HepG2 (cell line): ENCODE measurements around the gene MGAT4D. TPM values are rescaled to one million over a fixed set of nuclear protein-coding genes. Genes with fewer than 3 reads are reported as not detected.

Experiments used
- CCDC6 ChIP-seq: sonication (generic); formaldehyde crosslinking; IDR thresholded peaks from 2 replicates; pipeline ENCODE4 v1.8.1; 2022; ENCODE audit warnings: mild to moderate bottlenecking, missing genetic modification reagents, moderate library complexity
- CENPX ChIP-seq: sonication (generic); formaldehyde crosslinking; IDR thresholded peaks from 2 replicates; pipeline ENCODE4 v1.9.0; 2021; ENCODE audit warnings: mild to moderate bottlenecking, missing genetic modification reagents, moderate library complexity
- DBP ChIP-seq: sonication (generic); formaldehyde crosslinking; IDR thresholded peaks from 2 replicates; pipeline ENCODE4 v1.4.0; 2020; ENCODE audit warnings: missing genetic modification reagents; ENCODE audit errors: not compliant biosample characterization
- EP300 ChIP-seq, 3 experiments: sonication (generic) in 1 of 3; formaldehyde crosslinking in 1 of 3; IDR thresholded peaks; 2 replicates each; pipeline versions ENCODE4 v1.5.1 to v1.6.1; 2011 to 2020; ENCODE audit warnings: low read depth in 2 of 3, low read length in 2 of 3, borderline replicate concordance in 1 of 3, improper control_type of control experiment in 1 of 3, mild to moderate bottlenecking in 1 of 3, missing genetic modification reagents in 1 of 3, moderate library complexity in 1 of 3
- HNF4A ChIP-seq: sonication (generic); formaldehyde crosslinking; IDR thresholded peaks from 2 replicates; pipeline ENCODE4 v1.4.0; 2020; ENCODE audit warnings: missing genetic modification reagents
- HNF4G ChIP-seq, 2 experiments: sonication (generic) in 1 of 2; formaldehyde crosslinking in 1 of 2; IDR thresholded peaks; 2 replicates each; pipeline versions ENCODE4 v1.4.0 to v1.6.1; 2011 to 2020; ENCODE audit warnings: borderline replicate concordance in 2 of 2, low read depth in 2 of 2, mild to moderate bottlenecking in 2 of 2, low read length in 1 of 2, missing genetic modification reagents in 1 of 2, moderate library complexity in 1 of 2
- KLF15 ChIP-seq: sonication (generic); formaldehyde crosslinking; IDR thresholded peaks from 2 replicates; pipeline ENCODE4 v1.8.1; 2023; ENCODE audit warnings: borderline replicate concordance, mild to moderate bottlenecking, inconsistent platforms, missing genetic modification reagents, mixed read lengths
- MXI1 ChIP-seq: IDR thresholded peaks from 3 replicates; pipeline ENCODE4 v1.6.1; 2012; ENCODE audit warnings: low read depth, low read length, inconsistent platforms, borderline replicate concordance
- NKX3-1 ChIP-seq: sonication (generic); formaldehyde crosslinking; IDR thresholded peaks from 2 replicates; pipeline ENCODE4 v1.5.0; 2020; ENCODE audit warnings: missing genetic modification reagents
- POGK ChIP-seq: sonication (generic); formaldehyde crosslinking; conservative IDR thresholded peaks from 2 replicates; pipeline ENCODE4 v1.8.0; 2022; ENCODE audit warnings: mild to moderate bottlenecking, moderate library complexity, missing genetic modification reagents
- PREB ChIP-seq: sonication (generic); formaldehyde crosslinking; IDR thresholded peaks from 2 replicates; pipeline ENCODE4 v1.4.0; 2020; ENCODE audit warnings: missing genetic modification reagents
- SAFB2 ChIP-seq: sonication (generic); formaldehyde crosslinking; IDR thresholded peaks from 2 replicates; pipeline ENCODE4 v1.5.1; 2020; ENCODE audit warnings: missing genetic modification reagents, low read depth, mild to moderate bottlenecking, borderline replicate concordance
- SCMH1 ChIP-seq: sonication (generic); formaldehyde crosslinking; IDR thresholded peaks from 2 replicates; pipeline ENCODE4 v1.9.0; 2021; ENCODE audit warnings: missing genetic modification reagents, mild to moderate bottlenecking, borderline replicate concordance
- SETDB1 ChIP-seq: sonication (generic); formaldehyde crosslinking; IDR thresholded peaks from 2 replicates; pipeline ENCODE4 v1.5.1; 2020; ENCODE audit warnings: missing genetic modification reagents, mild to moderate bottlenecking, borderline replicate concordance
- SMYD3 ChIP-seq: sonication (generic); formaldehyde crosslinking; IDR thresholded peaks from 2 replicates; pipeline ENCODE4 v1.8.1; 2023; ENCODE audit warnings: mild to moderate bottlenecking, missing genetic modification reagents
- THAP11 ChIP-seq: IDR thresholded peaks from 2 replicates; pipeline ENCODE4 v1.6.1; 2016; ENCODE audit warnings: missing biosample characterization, missing genetic modification reagents
- WIZ ChIP-seq: sonication (generic); formaldehyde crosslinking; IDR thresholded peaks from 2 replicates; pipeline ENCODE4 v1.5.1; 2020; ENCODE audit warnings: mild to moderate bottlenecking, missing genetic modification reagents
- ZBTB44 ChIP-seq: sonication (generic); formaldehyde crosslinking; IDR thresholded peaks from 2 replicates; pipeline ENCODE4 v1.4.0; 2020; ENCODE audit warnings: missing genetic modification reagents
- ZNF232 ChIP-seq: sonication (generic); formaldehyde crosslinking; IDR thresholded peaks from 2 replicates; pipeline ENCODE4 v1.4.0; 2020; ENCODE audit warnings: missing genetic modification reagents, borderline replicate concordance
- ZNF556 ChIP-seq: sonication (generic); formaldehyde crosslinking; IDR thresholded peaks from 2 replicates; pipeline ENCODE4 v1.4.0; 2020; ENCODE audit warnings: mild to moderate bottlenecking, missing genetic modification reagents, borderline replicate concordance
- ZNF703 ChIP-seq: sonication (generic); formaldehyde crosslinking; IDR thresholded peaks from 2 replicates; pipeline ENCODE4 v1.5.1; 2020; ENCODE audit warnings: missing genetic modification reagents, mild to moderate bottlenecking, moderate library complexity, borderline replicate concordance
- ZSCAN31 ChIP-seq: sonication (generic); formaldehyde crosslinking; IDR thresholded peaks from 2 replicates; pipeline ENCODE4 v1.5.0; 2020; ENCODE audit warnings: low read depth, mild to moderate bottlenecking, missing genetic modification reagents
- polyA plus RNA-seq, 8 experiments: library from polyadenylated mRNA; depleted of rRNA in 3 of 8; stranded (reverse) in 7 of 8; unstranded in 1 of 8; fragments of >200 nt; fragmentation: Illumina TruSeq in 4 of 8; extraction: Trizol in 4 of 8; gene quantifications; 2 replicates each; pipeline versions ENCODE4 v1.2.1 to v1.2.3, GENCODE V29; 2011 to 2016; ENCODE audit warnings: low read depth in 4 of 8, missing spikeins in 1 of 8, mixed read lengths in 1 of 8; ENCODE audit not compliant: insufficient read depth in 1 of 8
- total RNA-seq, 5 experiments: library from RNA; depleted of rRNA; stranded (reverse); fragments of >200 nt; fragmentation: Illumina TruSeq; extraction: Trizol; gene quantifications; 2 replicates each; pipeline ENCODE4 v1.2.3, GENCODE V29; 2016; ENCODE audit warnings: low read depth in 1 of 5

MGAT4D gene
- total and polyA plus RNA-seq, 2 of the 13 experiments (the other 11 are each of a cell fraction or from before 2014, with no cell fraction given), result not detected

- TF ChIP-seq EP300 (IDR thresholded peaks at IDR 0.05; ENCODE audit: low read depth in 2 of 2, low read length in 2 of 2), result peak in 1 of 2 experiments; percentile 56; a peak in 2 of 4 replicates
- TF ChIP-seq EP300 (CRISPR knock-in tag; IDR thresholded peaks at IDR 0.05; ENCODE audit: borderline replicate concordance), result no peak
- no peak for TF ChIP-seq ZSCAN31 (CRISPR knock-in tag)
- TF ChIP-seq MXI1, result peak; percentile 98
- no peak for TF ChIP-seq SETDB1 (CRISPR knock-in tag)
- TF ChIP-seq HNF4G (IDR thresholded peaks at IDR 0.05; ENCODE audit: borderline replicate concordance, low read depth, low read length), result no peak
- peak; percentile 73; the same call in 1 of the 2 replicates for TF ChIP-seq HNF4G (CRISPR knock-in tag; IDR thresholded peaks at IDR 0.05; ENCODE audit: borderline replicate concordance, low read depth)
- TF ChIP-seq DBP (CRISPR knock-in tag), result no peak
- peak; percentile 63; the same call in 1 of the 2 replicates for TF ChIP-seq POGK (CRISPR knock-in tag)
- TF ChIP-seq ZNF232, result peak; percentile 81; the same call in 1 of the 2 replicates
- no peak for TF ChIP-seq SCMH1 (CRISPR knock-in tag)
- no peak for TF ChIP-seq CENPX (CRISPR knock-in tag)
- TF ChIP-seq WIZ (CRISPR knock-in tag), result peak; percentile 20
- no peak for TF ChIP-seq ZNF703 (CRISPR knock-in tag)
- TF ChIP-seq HNF4A, result peak; percentile 46
- TF ChIP-seq ZNF556 (CRISPR knock-in tag), result peak; percentile 39; the same call in 1 of the 2 replicates
- TF ChIP-seq KLF15 (CRISPR knock-in tag), result no peak; the same call in 1 of the 2 replicates
- TF ChIP-seq NKX3-1 (CRISPR knock-in tag), result peak; percentile 77; the same call in 1 of the 2 replicates
- no peak; the same call in 1 of the 2 replicates for TF ChIP-seq CCDC6
- TF ChIP-seq ZBTB44, result no peak
- peak; percentile 87 for TF ChIP-seq THAP11 (CRISPR knock-in tag)
- no peak for TF ChIP-seq SMYD3
- TF ChIP-seq SAFB2 (CRISPR knock-in tag), result peak; percentile 62; the same call in 1 of the 2 replicates
- TF ChIP-seq PREB (CRISPR knock-in tag), result no peak
Observed at GRCh38 chr4:140523857-140524742, 26.0 kb upstream of the MGAT4D start, which contains the start of gene ELMOD2 (continued).
